Measurements from ENCODE around the gene EEIG2.

The EEIG2 gene

GRCh38 chr1:108592030-108592759, 32.3 kb downstream of the EEIG2 start:
- no peak for TF ChIP-seq CTCF (IDR thresholded peaks at IDR 0.05; ENCODE audit: low read depth, low read length)
- H3K4me3 ChIP-seq (replicated peaks in 1 of 2; ENCODE audit: low read depth in 2 of 2, low read length in 2 of 2), result no peak overlapping the region
- peak; percentile 38 to 45 for DNase-seq (ENCODE audit: low read depth in 2 of 2)

DNA sequence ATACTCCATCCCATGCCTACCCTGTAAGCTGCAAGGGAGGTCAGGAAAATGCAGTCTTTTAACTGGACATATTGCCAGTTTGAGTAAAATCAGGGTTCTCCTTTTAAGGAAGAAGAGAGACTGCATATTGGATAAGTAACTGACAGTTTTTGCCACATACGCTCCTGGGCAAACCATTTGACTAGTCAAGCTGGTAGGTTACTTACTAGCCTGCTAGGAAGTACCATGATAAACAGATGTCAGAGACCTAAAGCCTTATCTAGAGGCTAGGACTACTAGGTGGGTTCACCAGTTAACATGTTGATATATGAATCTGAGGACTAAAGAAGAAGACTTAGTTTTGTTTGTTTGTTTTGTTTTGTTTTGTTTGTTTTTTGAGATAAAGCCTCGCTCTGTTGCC, 33.5 kb downstream of the EEIG2 start:
- H3K4me3 ChIP-seq (replicated peaks in 1 of 2; ENCODE audit: low read depth in 2 of 2, low read length in 2 of 2), result no peak overlapping the region
- DNase-seq (ENCODE audit: low read depth in 2 of 2), result no peak
- TF ChIP-seq CTCF (IDR thresholded peaks at IDR 0.05; ENCODE audit: low read depth, low read length), result no peak

GRCh38 chr1:108595507-108595906, 35.6 kb downstream of the EEIG2 start:
- no peak overlapping the region for H3K4me3 ChIP-seq (replicated peaks in 1 of 2; ENCODE audit: low read depth in 2 of 2, low read length in 2 of 2)
- DNase-seq (ENCODE audit: low read depth in 2 of 2), result peak; percentile 59 to 90
- TF ChIP-seq CTCF (IDR thresholded peaks at IDR 0.05; ENCODE audit: low read depth, low read length), result no peak

GRCh38 chr1:108597041-108597440, 37.1 kb downstream of the EEIG2 start:
- H3K4me3 ChIP-seq (replicated peaks in 1 of 2; ENCODE audit: low read depth in 2 of 2, low read length in 2 of 2), result no peak overlapping the region
- no peak for DNase-seq (ENCODE audit: low read depth in 2 of 2)
- no peak for TF ChIP-seq CTCF (IDR thresholded peaks at IDR 0.05; ENCODE audit: low read depth, low read length)

DNA sequence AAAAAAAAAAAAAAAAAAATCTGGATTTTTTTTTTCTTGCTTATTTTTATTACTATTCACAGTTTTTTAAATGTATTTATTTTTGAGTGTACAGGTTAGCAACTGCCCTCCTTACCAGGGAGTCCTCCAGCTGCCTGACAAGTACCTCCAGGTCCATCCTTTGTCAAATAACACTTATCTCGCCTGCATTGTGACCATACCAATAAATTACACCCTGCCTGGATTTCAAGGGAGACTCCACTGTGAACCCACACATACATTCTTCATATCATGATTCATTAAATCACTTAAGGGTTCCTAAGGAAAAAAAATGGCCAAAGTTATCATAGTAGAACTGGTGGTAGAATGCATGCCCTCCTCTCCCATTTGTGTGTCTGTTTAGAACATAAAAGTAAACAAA, 38.4 kb downstream of the EEIG2 start:
- no peak for TF ChIP-seq CTCF (IDR thresholded peaks at IDR 0.05; ENCODE audit: low read depth, low read length)
- no peak for DNase-seq (ENCODE audit: low read depth in 2 of 2)
- no peak overlapping the region for H3K4me3 ChIP-seq (replicated peaks in 1 of 2; ENCODE audit: low read depth in 2 of 2, low read length in 2 of 2)

DNA sequence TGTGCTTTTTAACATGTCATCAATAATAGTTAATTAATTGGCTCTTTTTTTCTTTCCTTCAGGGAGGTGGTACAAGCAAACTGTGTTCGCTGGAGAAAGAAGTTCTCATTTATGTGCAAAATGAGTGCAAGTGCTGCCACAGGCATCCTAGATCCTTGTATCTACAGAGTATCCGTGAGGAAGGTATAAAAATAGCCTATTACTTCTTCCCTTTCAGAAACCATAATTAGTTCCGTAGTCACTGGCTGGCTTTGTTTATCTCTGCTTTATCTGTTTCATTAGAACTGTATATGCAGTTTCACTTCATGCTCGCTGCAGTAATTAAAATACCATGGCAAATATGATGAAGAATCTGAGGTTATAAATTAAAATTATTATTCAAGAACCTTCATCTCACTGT, 40.6 kb downstream of the EEIG2 start:
- H3K4me3 ChIP-seq (replicated peaks in 1 of 2; ENCODE audit: low read depth in 2 of 2, low read length in 2 of 2), result no peak overlapping the region
- TF ChIP-seq CTCF (IDR thresholded peaks at IDR 0.05; ENCODE audit: low read depth, low read length), result no peak
- DNase-seq (ENCODE audit: low read depth in 2 of 2), result no peak

Data from cardiac fibroblast (primary cell).